ENCODE data around the gene RFX2.

RFX2 gene

DNA sequence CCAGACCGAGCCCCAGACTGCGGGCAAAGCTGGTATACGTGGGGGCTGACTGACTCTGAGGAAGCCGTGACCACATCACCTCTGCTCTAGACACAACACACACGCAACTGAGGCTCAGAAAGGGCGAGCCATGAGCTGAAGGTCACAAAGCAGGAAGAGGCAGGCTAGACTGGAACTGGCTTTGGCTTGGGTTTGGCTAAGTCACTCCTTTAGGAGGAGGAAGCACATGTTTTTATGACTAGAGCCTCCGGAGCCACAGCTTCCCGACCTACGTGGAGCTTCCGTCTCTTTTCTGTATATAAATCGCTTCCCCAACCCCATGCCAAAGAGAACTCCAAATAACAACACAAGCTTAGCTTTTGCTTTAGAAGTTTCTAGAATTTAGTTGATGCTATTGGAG is 48.0 kb downstream of the RFX2 start:
- ATAC-seq: no peak
- TF ChIP-seq, protein P1, sequence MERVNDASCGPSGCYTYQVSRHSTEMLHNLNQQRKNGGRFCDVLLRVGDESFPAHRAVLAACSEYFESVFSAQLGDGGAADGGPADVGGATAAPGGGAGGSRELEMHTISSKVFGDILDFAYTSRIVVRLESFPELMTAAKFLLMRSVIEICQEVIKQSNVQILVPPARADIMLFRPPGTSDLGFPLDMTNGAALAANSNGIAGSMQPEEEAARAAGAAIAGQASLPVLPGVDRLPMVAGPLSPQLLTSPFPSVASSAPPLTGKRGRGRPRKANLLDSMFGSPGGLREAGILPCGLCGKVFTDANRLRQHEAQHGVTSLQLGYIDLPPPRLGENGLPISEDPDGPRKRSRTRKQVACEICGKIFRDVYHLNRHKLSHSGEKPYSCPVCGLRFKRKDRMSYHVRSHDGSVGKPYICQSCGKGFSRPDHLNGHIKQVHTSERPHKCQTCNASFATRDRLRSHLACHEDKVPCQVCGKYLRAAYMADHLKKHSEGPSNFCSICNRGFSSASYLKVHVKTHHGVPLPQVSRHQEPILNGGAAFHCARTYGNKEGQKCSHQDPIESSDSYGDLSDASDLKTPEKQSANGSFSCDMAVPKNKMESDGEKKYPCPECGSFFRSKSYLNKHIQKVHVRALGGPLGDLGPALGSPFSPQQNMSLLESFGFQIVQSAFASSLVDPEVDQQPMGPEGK (CRISPR knock-in tag; IDR thresholded peaks at IDR 0.05; ENCODE audit: borderline replicate concordance): no peak
- no peak for TF ChIP-seq TOX (CRISPR knock-in tag; IDR thresholded peaks at IDR 0.05; ENCODE audit: borderline replicate concordance)
- no peak for TF ChIP-seq CSDC2 (CRISPR knock-in tag; IDR thresholded peaks at IDR 0.05)
- TF ChIP-seq RARB (CRISPR knock-in tag; IDR thresholded peaks at IDR 0.05): no peak
- TF ChIP-seq, protein P2, sequence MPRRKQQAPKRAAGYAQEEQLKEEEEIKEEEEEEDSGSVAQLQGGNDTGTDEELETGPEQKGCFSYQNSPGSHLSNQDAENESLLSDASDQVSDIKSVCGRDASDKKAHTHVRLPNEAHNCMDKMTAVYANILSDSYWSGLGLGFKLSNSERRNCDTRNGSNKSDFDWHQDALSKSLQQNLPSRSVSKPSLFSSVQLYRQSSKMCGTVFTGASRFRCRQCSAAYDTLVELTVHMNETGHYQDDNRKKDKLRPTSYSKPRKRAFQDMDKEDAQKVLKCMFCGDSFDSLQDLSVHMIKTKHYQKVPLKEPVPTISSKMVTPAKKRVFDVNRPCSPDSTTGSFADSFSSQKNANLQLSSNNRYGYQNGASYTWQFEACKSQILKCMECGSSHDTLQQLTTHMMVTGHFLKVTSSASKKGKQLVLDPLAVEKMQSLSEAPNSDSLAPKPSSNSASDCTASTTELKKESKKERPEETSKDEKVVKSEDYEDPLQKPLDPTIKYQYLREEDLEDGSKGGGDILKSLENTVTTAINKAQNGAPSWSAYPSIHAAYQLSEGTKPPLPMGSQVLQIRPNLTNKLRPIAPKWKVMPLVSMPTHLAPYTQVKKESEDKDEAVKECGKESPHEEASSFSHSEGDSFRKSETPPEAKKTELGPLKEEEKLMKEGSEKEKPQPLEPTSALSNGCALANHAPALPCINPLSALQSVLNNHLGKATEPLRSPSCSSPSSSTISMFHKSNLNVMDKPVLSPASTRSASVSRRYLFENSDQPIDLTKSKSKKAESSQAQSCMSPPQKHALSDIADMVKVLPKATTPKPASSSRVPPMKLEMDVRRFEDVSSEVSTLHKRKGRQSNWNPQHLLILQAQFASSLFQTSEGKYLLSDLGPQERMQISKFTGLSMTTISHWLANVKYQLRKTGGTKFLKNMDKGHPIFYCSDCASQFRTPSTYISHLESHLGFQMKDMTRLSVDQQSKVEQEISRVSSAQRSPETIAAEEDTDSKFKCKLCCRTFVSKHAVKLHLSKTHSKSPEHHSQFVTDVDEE (CRISPR knock-in tag; IDR thresholded peaks at IDR 0.05): no peak
- TF ChIP-seq, protein P3, sequence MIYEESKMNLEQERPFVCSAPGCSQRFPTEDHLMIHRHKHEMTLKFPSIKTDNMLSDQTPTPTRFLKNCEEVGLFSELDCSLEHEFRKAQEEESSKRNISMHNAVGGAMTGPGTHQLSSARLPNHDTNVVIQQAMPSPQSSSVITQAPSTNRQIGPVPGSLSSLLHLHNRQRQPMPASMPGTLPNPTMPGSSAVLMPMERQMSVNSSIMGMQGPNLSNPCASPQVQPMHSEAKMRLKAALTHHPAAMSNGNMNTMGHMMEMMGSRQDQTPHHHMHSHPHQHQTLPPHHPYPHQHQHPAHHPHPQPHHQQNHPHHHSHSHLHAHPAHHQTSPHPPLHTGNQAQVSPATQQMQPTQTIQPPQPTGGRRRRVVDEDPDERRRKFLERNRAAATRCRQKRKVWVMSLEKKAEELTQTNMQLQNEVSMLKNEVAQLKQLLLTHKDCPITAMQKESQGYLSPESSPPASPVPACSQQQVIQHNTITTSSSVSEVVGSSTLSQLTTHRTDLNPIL (CRISPR knock-in tag; IDR thresholded peaks at IDR 0.05; ENCODE audit: low read depth): no peak
- TF ChIP-seq ARNTL (CRISPR knock-in tag; IDR thresholded peaks at IDR 0.05; ENCODE audit: borderline replicate concordance, low read depth): no peak
- TF ChIP-seq, protein P4, sequence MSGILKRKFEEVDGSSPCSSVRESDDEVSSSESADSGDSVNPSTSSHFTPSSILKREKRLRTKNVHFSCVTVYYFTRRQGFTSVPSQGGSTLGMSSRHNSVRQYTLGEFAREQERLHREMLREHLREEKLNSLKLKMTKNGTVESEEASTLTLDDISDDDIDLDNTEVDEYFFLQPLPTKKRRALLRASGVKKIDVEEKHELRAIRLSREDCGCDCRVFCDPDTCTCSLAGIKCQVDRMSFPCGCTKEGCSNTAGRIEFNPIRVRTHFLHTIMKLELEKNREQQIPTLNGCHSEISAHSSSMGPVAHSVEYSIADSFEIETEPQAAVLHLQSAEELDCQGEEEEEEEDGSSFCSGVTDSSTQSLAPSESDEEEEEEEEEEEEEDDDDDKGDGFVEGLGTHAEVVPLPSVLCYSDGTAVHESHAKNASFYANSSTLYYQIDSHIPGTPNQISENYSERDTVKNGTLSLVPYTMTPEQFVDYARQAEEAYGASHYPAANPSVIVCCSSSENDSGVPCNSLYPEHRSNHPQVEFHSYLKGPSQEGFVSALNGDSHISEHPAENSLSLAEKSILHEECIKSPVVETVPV (CRISPR knock-in tag; IDR thresholded peaks at IDR 0.05): no peak
- TF ChIP-seq, protein P5, sequence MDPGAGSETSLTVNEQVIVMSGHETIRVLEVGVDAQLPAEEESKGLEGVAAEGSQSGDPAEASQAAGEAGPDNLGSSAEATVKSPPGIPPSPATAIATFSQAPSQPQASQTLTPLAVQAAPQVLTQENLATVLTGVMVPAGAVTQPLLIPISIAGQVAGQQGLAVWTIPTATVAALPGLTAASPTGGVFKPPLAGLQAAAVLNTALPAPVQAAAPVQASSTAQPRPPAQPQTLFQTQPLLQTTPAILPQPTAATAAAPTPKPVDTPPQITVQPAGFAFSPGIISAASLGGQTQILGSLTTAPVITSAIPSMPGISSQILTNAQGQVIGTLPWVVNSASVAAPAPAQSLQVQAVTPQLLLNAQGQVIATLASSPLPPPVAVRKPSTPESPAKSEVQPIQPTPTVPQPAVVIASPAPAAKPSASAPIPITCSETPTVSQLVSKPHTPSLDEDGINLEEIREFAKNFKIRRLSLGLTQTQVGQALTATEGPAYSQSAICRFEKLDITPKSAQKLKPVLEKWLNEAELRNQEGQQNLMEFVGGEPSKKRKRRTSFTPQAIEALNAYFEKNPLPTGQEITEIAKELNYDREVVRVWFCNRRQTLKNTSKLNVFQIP (CRISPR knock-in tag; IDR thresholded peaks at IDR 0.05; ENCODE audit: borderline replicate concordance, low read depth): no peak
- TF ChIP-seq OSR1 (CRISPR knock-in tag; IDR thresholded peaks at IDR 0.05): no peak
- no peak for TF ChIP-seq ISL1 (CRISPR knock-in tag; IDR thresholded peaks at IDR 0.05)
- no peak for TF ChIP-seq ZFP3 (CRISPR knock-in tag; IDR thresholded peaks at IDR 0.05)
- no peak for TF ChIP-seq PPARA (CRISPR knock-in tag; IDR thresholded peaks at IDR 0.05; ENCODE audit: borderline replicate concordance)
- no peak for TF ChIP-seq BACH2 (CRISPR knock-in tag; IDR thresholded peaks at IDR 0.05; ENCODE audit: borderline replicate concordance)

DNA sequence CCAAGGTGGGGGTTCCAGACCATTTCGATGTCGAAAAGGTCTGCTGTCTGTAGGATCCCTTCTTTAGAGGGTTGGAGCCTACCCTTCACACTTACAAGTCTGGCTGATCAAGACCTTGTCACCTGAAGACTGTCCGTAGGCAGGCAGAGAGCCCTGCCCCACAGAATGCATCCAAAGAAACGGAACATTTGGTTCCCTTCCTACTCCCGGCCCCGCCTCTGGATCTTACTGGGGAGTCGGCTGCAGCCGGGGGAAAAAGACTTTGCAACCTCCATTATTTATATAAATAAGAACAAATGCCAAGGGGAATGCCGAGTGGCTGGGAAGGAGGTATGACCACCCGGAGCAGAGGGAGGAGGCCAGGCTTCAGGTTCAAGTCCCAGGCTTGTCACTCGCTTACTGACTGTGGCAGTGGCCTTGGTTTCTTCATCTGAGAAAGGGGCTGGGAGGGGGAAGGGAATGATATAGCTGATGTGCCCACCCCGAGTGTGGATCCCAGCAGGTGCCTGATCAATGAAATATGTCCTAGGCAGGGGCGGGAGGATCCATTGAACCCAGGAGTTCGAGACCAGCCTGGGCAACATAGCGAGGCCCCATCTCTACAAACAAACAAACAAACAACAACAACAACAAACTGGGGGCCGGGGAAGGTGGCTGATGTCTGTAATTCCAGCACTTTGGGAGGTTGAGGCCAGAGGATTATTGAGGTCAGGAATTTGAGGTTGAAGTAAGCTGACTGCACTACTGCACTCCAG is 48.7 kb downstream of the RFX2 start:
- no peak for ATAC-seq
- TF ChIP-seq, protein P2 (CRISPR knock-in tag; IDR thresholded peaks at IDR 0.05): no peak
- TF ChIP-seq PPARA (CRISPR knock-in tag; IDR thresholded peaks at IDR 0.05; ENCODE audit: borderline replicate concordance) (no peak), ISL1 (CRISPR knock-in tag; IDR thresholded peaks at IDR 0.05) (no peak), TOX (CRISPR knock-in tag; IDR thresholded peaks at IDR 0.05; ENCODE audit: borderline replicate concordance) (no peak)
